AG20443 (cell line): ENCODE results near the gene MLANA.
"Not testable (repeated sequence)": the region's sequence is repeated elsewhere in the genome, so short reads cannot be mapped to it uniquely, and the experiment has no call there.

Experiments used
- DNase-seq: peaks from one replicate; pipeline ENCODE4 v3.0.0; 2012; ENCODE audit warnings: low spot score, mixed read lengths

The MLANA gene

GRCh38 chr9:5869315-5870019 lies 21.2 kb upstream of the MLANA start:
- no peak for DNase-seq

- DNase-seq = no peak
Measured at GRCh38 chr9:5870020-5870339, 20.7 kb upstream of the MLANA start.

GRCh38 chr9:5870691-5871090 lies 20.0 kb upstream of the MLANA start:
- no peak for DNase-seq

- DNase-seq = no peak
Measured at GRCh38 chr9:5871785-5872184, 18.9 kb upstream of the MLANA start.

GRCh38 chr9:5872511-5872910 lies 18.2 kb upstream of the MLANA start:
- no peak for DNase-seq

- DNase-seq = no peak
Measured at GRCh38 chr9:5873439-5873838, 17.2 kb upstream of the MLANA start.

- DNase-seq = no peak
Measured at GRCh38 chr9:5874048-5874447, 16.6 kb upstream of the MLANA start.

GRCh38 chr9:5876026-5876425 lies 14.7 kb upstream of the MLANA start:
- DNase-seq = no peak

GRCh38 chr9:5876711-5877110 lies 14.0 kb upstream of the MLANA start:
- DNase-seq = no peak

GRCh38 chr9:5879419-5880181 lies 11.1 kb upstream of the MLANA start:
- peak; percentile 72 for DNase-seq

GRCh38 chr9:5882244-5883012 lies 8.3 kb upstream of the MLANA start:
- not testable (repeated sequence) for DNase-seq

GRCh38 chr9:5884191-5884590 lies 6.5 kb upstream of the MLANA start:
- no peak for DNase-seq

GRCh38 chr9:5886114-5886939 lies 4.4 kb upstream of the MLANA start:
- peak; percentile 86 for DNase-seq

- no peak for DNase-seq
Measured at GRCh38 chr9:5892456-5893133, 1.9 kb downstream of the MLANA start.

- DNase-seq = no peak
Measured at GRCh38 chr9:5893134-5893505, 2.4 kb downstream of the MLANA start.

- no peak for DNase-seq
Measured at GRCh38 chr9:5893591-5894236, 3.0 kb downstream of the MLANA start.

- no peak for DNase-seq
Measured at GRCh38 chr9:5894237-5894959, 3.7 kb downstream of the MLANA start.

GRCh38 chr9:5895782-5896181 lies 5.1 kb downstream of the MLANA start:
- no peak for DNase-seq

GRCh38 chr9:5896863-5897262 lies 6.2 kb downstream of the MLANA start:
- DNase-seq = no peak

GRCh38 chr9:5897851-5898250 lies 7.2 kb downstream of the MLANA start:
- no peak for DNase-seq
